BE2C (cell line): ENCODE measurements around the gene RALGAPA2.

Experiments
- DNase-seq: peaks from one replicate; pipeline ENCODE4 v3.0.0-alpha.2; 2020
- H3K27me3 ChIP-seq: fragments of 250-450 bp; sonication (Bioruptor Pico); 2 replicates; pipeline ENCODE4 v1.5.1; 2020; ENCODE audit warnings: mild to moderate bottlenecking
- H3K36me3 ChIP-seq: fragments of 250-450 bp; sonication (Bioruptor Pico); 2 replicates; pipeline ENCODE4 v1.5.1; 2020; ENCODE audit warnings: mild to moderate bottlenecking
- H3K4me1 ChIP-seq: fragments of 250-450 bp; sonication (Bioruptor Pico); 2 replicates; pipeline ENCODE4 v1.5.1; 2020
- H3K4me3 ChIP-seq: 2 replicates; pipeline ENCODE4 v1.5.1; 2011; ENCODE audit warnings: low read depth, low read length
- H3K9me3 ChIP-seq: fragments of 250-450 bp; sonication (Bioruptor Pico); 2 replicates; pipeline ENCODE4 v1.5.1; 2020
- TF ChIP-seq, protein P1 (sequence below): IDR thresholded peaks from 2 replicates; pipeline ENCODE4 v1.5.1; 2012; ENCODE audit warnings: mild to moderate bottlenecking, low read depth, low read length

RALGAPA2 gene

GRCh38 chr20:20731945-20732296 is 19.5 kb upstream of the RALGAPA2 start:
- no peak overlapping the region for H3K4me3 ChIP-seq
- H3K36me3 ChIP-seq: no peaks in the 10 kb centered on the region
- TF ChIP-seq, protein P1, sequence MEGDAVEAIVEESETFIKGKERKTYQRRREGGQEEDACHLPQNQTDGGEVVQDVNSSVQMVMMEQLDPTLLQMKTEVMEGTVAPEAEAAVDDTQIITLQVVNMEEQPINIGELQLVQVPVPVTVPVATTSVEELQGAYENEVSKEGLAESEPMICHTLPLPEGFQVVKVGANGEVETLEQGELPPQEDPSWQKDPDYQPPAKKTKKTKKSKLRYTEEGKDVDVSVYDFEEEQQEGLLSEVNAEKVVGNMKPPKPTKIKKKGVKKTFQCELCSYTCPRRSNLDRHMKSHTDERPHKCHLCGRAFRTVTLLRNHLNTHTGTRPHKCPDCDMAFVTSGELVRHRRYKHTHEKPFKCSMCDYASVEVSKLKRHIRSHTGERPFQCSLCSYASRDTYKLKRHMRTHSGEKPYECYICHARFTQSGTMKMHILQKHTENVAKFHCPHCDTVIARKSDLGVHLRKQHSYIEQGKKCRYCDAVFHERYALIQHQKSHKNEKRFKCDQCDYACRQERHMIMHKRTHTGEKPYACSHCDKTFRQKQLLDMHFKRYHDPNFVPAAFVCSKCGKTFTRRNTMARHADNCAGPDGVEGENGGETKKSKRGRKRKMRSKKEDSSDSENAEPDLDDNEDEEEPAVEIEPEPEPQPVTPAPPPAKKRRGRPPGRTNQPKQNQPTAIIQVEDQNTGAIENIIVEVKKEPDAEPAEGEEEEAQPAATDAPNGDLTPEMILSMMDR: no peak
- H3K27me3 ChIP-seq: peaks cover 34% of the 10 kb centered on the region
- no peak for DNase-seq
- no peaks in the 10 kb centered on the region for H3K9me3 ChIP-seq
- no peaks in the 10 kb centered on the region for H3K4me1 ChIP-seq

DNA sequence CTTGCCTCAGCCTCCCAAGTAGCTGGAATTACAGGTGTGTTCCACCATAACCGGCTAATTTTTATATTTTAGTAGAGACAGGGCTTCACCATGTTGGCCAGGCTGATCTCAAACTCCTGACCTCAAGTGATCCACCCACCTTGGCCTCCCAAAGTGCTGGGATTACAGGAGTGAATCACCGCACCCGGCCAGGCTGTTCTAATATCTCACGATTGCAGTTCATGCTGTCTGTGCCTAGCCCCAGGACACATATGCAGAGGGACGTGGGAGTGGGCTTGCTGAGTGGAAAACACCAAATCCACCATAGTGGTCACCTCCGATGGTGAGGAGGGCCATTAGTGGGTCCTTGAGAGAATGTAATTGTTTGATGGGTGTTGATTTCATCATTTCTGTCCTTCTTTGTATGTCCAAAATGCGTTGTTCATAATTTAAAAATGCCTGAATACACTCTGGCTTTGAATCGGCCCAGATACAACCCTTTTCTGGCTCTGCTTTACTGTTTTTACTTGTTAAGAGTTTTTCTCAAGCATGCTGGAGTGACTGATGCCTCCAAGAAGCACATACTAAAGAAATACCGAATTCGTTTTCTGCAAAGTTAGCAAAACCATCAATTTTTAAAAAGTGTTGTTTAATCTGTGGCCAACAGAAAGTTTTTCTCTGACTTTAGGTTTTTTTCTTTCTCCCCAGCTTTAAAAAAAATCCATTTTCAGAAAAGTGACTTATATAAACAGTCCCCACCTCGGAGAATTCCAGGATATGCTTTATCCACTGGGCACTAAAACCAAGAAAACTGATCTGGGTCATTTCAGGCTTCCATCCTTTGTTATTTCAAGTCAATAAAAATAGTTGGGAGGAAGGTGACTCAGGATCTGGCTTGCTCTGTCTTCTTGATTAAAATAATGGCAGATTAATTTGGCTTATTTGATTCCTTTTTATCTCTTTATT is 18.8 kb upstream of the RALGAPA2 start:
- Histone ChIP-seq H3K4me3 (no peak overlapping the region), H3K27me3 (peaks cover 29% of the 10 kb centered on the region), H3K4me1 (no peaks in the 10 kb centered on the region), H3K36me3 (no peaks in the 10 kb centered on the region), H3K9me3 (no peaks in the 10 kb centered on the region)
- DNase-seq: no peak
- TF ChIP-seq, protein P1: no peak

DNA sequence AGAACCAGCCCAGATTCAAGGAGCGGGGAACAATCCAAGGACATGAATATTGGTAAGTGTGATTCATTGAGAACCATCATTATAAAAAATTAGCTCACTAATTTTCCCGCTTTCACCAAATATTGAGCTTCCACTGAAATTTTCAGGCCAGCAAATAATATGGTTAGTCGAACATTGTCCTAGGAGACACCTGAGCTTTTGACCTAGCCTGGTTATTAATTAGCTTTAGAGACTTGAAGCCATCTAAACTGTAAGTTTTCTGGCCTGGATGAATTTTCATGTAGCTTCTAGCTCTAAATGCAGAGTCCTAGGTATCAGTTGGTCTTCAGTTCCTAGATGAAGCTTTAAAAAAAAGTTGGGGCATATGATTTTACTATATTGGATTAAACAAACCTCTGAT is 17.1 kb upstream of the RALGAPA2 start:
- Histone ChIP-seq H3K36me3 (no peaks in the 10 kb centered on the region), H3K27me3 (peaks cover 40% of the 10 kb centered on the region)
- TF ChIP-seq, protein P1: no peak

DNA sequence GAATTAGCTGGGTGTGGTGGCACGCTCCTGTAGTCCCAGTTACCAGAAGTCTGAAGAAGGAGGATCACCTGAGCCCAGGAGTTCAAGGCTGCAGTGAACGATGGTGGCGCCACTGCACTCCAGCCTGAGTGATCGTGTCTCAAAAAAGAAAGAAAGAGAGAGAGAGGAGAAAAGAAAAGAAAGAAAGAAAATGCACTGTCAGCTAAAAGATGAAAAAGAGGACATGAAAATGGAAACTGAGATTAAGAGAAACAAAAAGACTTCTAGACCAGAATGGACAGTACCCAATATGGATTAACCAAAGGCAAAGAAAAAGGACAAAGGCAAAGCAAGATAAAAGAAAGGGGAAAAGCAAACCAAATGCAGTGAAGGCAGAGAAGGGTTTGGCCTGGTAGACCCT is 9.0 kb upstream of the RALGAPA2 start:
- Histone ChIP-seq H3K36me3 (no peaks in the 10 kb centered on the region), H3K4me3 (no peak overlapping the region), H3K9me3 (no peaks in the 10 kb centered on the region), H3K4me1 (no peaks in the 10 kb centered on the region), H3K27me3 (peaks cover 16% of the 10 kb centered on the region)
- no peak for DNase-seq
- TF ChIP-seq, protein P1: no peak

More for the DNA sequence above, 17.1 kb upstream of the RALGAPA2 start:
- no peak overlapping the region for H3K4me3 ChIP-seq
- no peaks in the 10 kb centered on the region for H3K4me1 ChIP-seq
- no peaks in the 10 kb centered on the region for H3K9me3 ChIP-seq
- no peak for DNase-seq

GRCh38 chr20:20720158-20720557 is 7.7 kb upstream of the RALGAPA2 start:
- TF ChIP-seq, protein P1: no peak
- H3K4me3 ChIP-seq: no peak overlapping the region
- H3K36me3 ChIP-seq: no peaks in the 10 kb centered on the region
- no peak for DNase-seq
- H3K27me3 ChIP-seq: peaks cover 6% of the 10 kb centered on the region; the same call in 1 of the 2 replicates
- H3K9me3 ChIP-seq: no peaks in the 10 kb centered on the region
- H3K4me1 ChIP-seq: no peaks in the 10 kb centered on the region

DNA sequence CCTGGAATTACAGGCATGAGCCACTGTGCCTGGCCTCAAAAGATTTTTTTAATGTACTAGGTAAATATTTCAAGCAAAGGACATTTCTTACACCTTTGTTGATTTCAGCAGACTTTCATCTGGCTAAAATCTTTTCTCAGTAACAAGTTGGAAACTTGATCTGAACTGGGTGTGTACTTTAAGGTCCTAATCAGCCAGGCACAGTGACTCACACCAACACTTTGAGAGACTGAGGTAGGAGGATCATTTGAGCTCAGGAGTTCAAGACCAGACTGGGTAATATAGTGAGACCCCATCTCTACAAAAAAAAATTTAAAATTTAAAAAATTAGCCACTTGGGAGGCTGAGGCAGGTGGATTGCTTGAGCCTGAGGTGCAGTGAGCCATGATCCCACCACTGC is 7.0 kb upstream of the RALGAPA2 start:
- TF ChIP-seq, protein P1: no peak
- no peaks in the 10 kb centered on the region for H3K36me3 ChIP-seq
- no peak overlapping the region for H3K4me3 ChIP-seq
- H3K27me3 ChIP-seq: 0 out of 2 replicates have a peak, but pooled peaks cover 2% of the 10 kb centered on the region
- no peaks in the 10 kb centered on the region for H3K9me3 ChIP-seq
- no peaks in the 10 kb centered on the region for H3K4me1 ChIP-seq
- DNase-seq: no peak
